ENCODE measurements around the gene STAB1.
A peak's percentile ranks its signal among the peaks of the same experiment; 100 is the strongest.
"Not testable (repeated sequence)": the region's sequence is repeated elsewhere in the genome, so short reads cannot be mapped to it uniquely, and the experiment has no call there.

Gene STAB1

GRCh38 chr3:52522651-52523251, 27.6 kb downstream of the STAB1 start:
- DNase-seq (ENCODE audit: low read depth in 2 of 2), result no peak

GRCh38 chr3:52523386-52524257, 28.5 kb downstream of the STAB1 start:
- DNase-seq (ENCODE audit: low read depth in 2 of 2), result no peak

- no peak for DNase-seq (ENCODE audit: low read depth in 2 of 2)
Observed at GRCh38 chr3:52524258-52524751, 29.2 kb downstream of the STAB1 start.

GRCh38 chr3:52524752-52525679, 29.9 kb downstream of the STAB1 start:
- DNase-seq (ENCODE audit: low read depth in 2 of 2), result no peak

- DNase-seq (ENCODE audit: low read depth in 2 of 2), result no peak
Observed at GRCh38 chr3:52525680-52526561, 30.8 kb downstream of the STAB1 start.

- not testable (repeated sequence) for DNase-seq (ENCODE audit: low read depth in 2 of 2)
Observed at GRCh38 chr3:52526671-52527038, 31.5 kb downstream of the STAB1 start.

GRCh38 chr3:52527039-52527731, 32.0 kb downstream of the STAB1 start:
- DNase-seq (ENCODE audit: low read depth in 2 of 2), result no peak

- DNase-seq (ENCODE audit: low read depth in 2 of 2), result no peak
Observed at GRCh38 chr3:52527732-52528585, 32.8 kb downstream of the STAB1 start.

- no peak for DNase-seq (ENCODE audit: low read depth in 2 of 2)
Observed at GRCh38 chr3:52528586-52529375, 33.6 kb downstream of the STAB1 start.

- no peak for DNase-seq (ENCODE audit: low read depth in 2 of 2)
Observed at GRCh38 chr3:52529376-52530333, 34.5 kb downstream of the STAB1 start.

GRCh38 chr3:52530918-52531826, 36.0 kb downstream of the STAB1 start:
- DNase-seq (ENCODE audit: low read depth in 2 of 2), result no peak

- no peak for DNase-seq (ENCODE audit: low read depth in 2 of 2)
Observed at GRCh38 chr3:52531860-52532516, 36.9 kb downstream of the STAB1 start.

- DNase-seq (ENCODE audit: low read depth in 2 of 2), result peak in 1 of 2 donors; percentile 20
Observed at GRCh38 chr3:52532517-52532837, 37.3 kb downstream of the STAB1 start.

GRCh38 chr3:52532838-52533622, 37.9 kb downstream of the STAB1 start:
- peak in 1 of 2 donors; percentile 13 for DNase-seq (ENCODE audit: low read depth in 2 of 2)

- peak in 1 of 2 donors; percentile 75 for DNase-seq (ENCODE audit: low read depth in 2 of 2)
Observed at GRCh38 chr3:52533623-52534280, 38.6 kb downstream of the STAB1 start, which contains the start of gene NT5DC2. Gene NT5DC2, minus strand, starts transcription at chr3:52533857. Its CDS starts 120 bp downstream, at chr3:52533737.
